ENCODE results near the gene EFNB1.

Gene EFNB1

DNA sequence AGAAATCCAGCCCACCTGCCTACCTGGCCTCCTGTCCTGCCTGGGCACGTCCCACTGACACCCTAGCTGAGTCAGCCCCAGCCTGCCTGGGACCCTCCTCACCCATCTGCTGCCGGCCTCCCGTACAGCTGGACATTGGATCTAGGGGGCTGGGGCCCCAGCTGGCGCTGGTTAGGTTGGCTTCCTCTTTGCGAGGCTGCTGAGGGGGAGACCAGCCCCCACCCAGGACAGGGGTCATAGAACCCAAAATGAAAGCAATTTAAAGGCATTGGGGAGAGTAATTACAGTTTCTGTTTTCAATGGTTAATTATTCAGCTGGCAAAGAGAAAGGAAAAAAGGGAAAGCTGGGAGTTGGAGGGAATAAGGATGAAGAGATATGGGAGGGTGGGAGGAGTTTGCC, 15.8 kb downstream of the EFNB1 start:
- no peak for DNase-seq

DNA sequence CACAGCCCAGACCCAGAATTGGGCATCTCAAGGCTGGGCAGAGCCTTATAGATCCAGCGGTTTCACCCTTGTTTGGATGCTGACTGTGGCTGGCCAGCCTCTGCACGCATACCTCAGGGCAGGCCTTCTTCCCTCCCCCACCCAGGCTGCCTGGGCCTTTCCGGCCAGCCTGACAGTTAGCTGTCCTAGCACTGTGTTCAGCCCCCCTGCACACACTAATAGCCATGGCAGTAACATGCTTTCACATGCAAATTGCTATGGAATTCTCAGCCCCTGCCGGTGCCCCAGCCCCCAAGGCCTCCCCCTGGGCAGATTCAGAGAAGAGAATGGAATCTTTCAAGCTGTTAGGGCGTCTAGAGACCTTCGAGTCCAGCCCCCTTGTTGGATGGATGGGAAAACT, 17.7 kb downstream of the EFNB1 start:
- DNase-seq = no peak

DNA sequence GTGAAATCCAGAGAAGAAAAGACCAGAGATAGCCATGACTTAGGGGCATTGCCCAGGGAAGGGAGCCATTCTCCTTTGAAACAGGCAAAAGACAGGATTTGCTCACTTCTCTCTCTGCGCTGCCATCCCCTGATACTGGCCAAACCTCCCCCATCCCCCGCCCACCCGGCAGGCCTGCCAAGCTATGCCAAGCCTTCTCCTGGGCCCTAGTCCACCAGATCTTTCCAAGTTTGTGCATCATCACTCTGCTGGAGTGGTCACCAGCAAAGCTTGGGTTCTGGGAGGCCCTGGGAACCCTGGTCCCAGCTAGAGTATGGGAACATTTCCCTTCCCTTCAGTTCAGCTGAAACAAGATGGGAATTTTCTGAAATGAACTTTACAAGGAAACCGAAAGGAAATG, 18.4 kb downstream of the EFNB1 start:
- DNase-seq = no peak

DNA sequence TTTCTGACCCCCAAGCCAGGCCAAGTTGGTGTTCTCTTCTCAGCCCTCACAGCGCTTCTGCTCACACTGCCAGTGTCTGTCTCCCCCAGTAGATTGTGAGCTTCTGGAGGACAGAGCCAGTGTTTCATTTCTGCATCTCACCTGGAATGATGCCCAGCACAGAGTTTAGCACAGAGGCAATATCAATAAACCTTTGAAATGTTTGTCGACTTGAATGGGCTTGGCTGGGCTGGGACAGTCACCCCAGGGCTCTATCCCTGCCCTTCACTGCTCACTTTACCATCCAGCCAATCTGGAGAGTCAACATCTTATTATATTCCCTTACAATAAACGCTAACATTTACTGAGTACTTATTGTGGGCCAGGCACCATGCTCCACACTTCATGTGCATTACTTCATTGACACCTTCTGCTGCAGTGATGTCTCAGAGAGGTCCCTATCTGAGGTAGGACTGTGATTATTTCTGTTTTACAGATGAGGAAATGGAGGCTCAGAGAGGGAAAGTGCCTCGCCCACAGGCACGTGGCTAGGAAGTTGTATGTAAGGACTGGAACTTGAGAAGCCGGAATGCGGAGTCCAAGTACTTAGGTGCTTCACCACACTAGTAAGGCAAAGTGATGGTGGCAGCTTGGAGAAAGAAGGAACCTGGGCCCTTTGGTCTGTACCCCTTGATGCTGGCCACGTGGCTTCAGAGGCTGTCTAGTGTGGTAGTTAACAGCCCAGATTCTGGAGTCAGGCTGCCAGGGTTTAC, 19.5 kb downstream of the EFNB1 start:
- no peak for DNase-seq

DNA sequence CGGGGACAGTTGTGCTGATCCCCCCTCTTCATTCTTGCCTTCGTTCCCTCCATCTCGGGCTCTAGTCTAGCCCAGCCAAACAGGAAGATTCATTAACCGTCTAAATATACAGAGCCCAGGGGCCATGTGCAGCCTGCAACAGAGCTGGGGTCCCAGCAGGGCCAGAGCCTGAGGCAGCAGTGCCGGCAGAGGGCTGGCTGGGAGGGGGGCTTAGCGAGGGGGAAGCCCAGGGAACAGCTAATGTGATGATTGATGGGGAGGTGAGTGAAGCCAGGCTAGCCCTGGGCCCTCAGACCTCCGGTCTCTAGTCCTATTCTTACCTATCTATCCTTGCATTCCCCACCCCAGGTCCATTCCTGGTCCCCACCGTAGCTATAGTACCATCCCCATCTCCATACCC, 22.3 kb downstream of the EFNB1 start:
- DNase-seq = no peak

DNA sequence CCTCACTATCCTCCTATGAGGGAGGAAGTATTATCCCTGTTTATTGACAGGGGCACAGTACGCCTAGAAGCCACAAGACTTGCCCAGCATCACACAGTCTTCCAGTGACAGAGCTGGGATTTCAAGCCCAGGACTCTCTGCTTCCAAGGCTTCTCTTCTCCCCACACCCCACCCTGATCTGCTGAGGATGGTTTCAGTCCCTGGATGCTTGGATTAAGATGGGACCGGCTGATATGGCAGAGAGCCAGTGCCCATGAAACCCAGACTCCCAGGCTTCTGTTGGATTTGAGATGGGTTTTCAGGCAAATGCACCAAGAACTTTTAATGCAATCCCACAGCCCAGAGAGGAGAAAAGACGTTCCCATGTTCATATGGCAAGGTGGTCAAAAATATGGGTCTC, 23.2 kb downstream of the EFNB1 start:
- no peak for DNase-seq

DNA sequence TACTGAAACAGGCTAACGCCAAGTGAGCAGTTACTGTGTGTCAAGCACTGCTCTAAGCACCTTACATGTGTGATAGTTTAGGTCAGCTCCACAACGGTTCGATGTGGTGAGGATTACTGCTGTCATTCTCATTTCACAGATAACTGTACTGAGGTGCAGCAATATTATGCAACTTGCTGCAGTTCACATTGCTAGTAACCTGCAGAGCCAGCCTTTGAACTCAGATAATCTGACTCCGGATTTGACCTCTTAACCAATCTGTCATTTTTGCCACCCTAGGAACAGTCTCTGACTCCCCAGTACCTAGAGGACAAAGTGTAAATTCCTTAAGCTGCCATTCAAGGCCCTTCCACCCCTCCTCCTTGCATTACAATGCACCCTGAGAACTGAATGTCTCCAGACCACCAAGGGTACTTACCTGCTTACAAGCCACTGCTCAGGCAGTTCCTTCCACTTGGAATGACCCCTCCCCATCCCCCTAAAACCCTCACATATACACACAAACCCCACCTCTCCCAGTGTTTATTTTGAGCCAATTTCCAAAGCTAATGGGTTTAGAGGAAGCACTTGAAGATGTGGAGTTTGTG, 24.9 kb downstream of the EFNB1 start:
- no peak for DNase-seq

DNA sequence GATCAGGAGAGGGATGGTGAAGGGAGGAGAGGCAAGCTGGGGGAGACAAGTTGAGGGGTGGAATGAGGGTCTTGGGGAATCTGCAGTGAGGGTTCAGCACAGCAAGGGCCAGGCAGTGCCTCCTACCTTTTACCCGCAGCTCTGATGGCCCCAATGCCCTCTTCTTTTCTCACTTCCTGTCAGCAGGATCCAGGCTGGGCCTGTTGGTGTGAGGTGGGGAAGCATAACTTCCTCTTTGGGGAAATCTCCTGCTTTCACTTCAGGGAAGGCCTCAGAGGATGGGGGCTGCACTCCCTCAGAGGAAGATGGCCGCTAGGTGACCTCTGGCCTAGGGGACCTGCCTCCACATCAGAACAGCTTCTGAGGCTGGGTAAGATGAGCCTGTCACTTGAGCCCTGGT, 36.5 kb downstream of the EFNB1 start:
- DNase-seq = no peak

DNA sequence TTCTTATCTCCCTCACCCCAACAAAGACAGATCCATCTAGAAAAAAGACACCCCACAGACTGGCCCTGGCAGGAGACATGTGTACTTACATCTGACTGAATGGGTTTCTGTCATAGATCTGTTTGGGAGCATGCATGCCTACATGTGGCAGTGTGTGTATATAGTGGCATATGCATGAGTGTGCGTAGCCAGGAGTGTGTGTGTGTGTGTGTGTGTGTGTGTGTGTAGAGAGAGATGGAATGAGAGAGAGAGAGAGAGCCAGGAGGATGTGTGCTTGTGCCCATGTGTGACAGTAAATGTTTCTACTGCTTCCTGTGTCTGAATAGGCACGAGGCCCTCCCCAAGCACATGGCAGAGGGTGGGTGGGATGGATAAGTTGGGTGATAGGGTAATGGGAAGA, 37.1 kb downstream of the EFNB1 start:
- DNase-seq = no peak

DNA sequence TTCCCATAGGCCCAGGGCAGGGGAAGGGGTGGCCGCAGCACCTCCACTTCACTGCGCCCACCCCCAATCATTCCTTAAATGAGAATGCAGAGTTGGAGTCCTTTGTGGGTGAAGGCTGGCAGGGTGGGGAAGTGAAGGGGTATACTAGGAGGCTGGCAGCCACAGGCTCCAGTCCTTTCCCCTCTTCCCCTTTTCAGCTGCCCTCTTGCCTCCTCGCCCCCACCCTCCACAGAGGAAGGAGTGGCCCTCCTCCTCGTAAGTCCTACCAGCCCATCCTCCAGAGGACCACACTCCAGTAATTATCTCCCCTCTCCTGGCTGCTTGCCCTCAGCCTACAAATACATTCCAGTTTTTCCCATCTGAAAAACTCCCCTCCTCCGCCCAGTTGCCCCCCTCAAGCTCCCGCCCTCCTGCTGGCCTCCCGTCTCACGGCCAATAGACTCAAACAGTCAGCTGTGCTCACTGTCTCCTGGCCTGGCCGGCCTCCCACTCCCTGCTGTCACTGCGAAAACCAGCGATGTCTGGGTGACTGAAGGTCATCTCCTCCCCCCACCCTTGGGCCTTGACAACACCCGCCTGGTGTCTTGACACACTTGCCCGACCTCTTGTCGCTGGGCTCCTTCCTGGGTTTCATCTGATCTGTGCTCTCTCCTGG, 38.8 kb downstream of the EFNB1 start:
- DNase-seq = no peak

DNA sequence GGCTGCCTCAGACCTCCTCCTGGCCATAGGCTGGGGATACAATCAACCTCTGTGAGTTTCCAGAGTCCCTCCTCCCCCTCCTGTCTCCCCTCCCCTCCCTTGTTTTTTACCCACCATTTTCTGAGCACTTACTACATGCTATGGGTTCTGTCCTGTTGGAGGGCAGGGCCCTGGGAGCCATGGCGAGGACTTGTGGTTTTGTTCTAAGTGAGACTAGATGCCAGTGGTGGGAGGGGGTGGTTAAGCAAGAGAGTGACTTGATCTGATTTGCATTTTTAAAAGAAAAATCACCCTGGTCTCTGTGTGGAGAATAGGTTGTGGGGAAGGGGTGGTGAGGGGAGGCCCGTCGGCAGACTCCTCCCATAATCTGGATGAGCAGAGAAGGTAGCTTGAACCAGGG, 39.5 kb downstream of the EFNB1 start:
- no peak for DNase-seq

DNA sequence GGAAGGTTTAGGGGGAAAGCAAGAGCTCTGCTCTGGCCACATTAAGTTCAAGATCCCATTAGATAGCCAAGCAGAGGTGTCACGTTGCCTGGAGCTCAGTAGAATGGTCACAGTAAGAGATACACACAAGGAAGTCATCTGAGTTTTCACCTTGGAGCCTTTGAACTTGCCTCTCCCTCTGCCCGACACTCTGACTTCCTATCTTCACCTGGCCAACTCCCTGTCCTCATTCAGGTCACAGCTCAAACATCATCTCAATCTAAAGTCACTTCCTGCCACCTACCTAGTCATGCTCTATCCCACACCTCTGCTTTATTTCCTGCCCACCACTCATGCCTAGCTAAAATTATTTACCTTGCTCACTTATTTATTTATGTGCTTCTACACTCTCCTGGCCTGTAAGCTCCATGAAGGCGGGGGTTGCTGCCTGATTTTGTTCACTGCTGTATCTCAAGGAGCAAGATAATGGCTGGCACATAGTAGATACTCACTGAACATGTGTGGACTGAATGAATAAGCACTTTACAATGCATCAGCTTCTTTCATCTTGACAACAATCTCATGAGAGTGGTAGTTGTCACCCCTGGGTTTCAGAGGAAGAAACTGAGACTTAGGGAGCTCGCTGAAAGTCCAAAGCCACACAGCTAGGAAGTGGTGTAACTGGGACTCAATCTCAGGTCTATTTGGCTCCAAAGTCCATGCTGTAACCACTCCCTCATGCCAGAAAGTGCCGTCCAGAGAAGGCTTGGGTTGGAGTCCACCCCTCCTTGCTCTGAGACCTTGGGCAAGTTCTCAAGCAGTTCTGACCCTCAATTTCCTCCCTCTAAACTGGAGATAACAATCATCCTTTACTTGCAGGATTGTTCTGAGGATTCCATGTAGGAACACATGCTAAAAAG, 40.3 kb downstream of the EFNB1 start:
- no peak for DNase-seq

DNA sequence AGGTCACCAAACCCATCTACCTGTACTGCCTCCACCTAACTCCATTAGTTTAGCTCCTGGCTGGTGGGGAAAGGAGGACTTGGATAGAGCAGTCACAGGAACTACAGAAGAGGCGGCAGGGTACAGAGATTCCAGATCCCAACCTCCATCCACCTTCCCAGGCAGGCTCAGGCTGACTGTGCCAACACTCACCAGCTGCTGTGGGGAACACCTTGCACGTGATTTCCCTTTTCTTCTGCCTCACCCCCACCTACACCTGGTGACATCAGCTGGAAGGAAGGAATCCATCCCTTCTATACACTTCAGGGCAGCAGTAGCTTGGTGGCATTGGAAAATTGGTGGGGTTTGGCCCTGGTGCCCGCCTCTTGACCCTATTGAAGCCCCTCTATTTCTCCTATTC, 41.5 kb downstream of the EFNB1 start:
- DNase-seq = no peak

DNA sequence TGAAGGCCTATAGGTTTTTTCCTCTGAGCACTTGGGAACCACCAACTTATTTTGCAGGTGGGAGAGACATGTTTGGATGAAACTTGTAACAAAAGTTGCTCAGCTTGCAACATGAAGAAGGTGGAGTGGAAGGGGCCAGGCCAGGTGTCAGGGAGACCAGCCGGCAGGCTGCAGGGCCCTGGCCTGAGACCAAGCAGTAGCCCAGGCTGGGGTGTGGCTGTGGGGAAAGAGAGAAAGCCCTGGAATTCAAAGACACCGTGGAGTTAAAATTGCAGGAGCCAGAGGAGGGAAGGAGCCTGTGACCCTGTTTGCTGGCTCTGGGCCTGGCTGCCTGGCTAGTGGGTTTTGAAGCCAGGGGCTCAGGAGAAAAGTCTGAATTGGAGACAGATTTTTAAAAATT, 43.4 kb downstream of the EFNB1 start:
- no peak for DNase-seq

DNA sequence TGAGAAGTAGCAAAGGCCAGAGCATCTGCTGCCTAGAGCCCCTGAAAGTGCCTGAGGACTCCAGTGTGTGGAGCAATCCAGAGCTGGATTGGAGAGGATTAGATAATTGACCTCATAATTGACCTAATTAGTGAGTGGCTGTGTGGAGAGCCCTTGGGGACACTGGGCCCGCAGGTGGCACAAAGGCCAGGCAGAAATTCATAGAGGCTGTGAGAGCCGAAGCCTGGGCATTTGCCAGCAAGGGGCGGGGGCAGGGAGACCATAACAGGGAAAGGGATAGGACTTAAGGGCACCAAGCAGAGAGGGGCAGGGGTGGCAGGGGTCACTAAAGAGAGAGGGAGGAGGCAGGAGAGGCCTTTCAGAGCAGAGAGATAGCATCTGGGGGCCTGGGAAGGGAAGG, 45.3 kb downstream of the EFNB1 start:
- DNase-seq = no peak

DNA sequence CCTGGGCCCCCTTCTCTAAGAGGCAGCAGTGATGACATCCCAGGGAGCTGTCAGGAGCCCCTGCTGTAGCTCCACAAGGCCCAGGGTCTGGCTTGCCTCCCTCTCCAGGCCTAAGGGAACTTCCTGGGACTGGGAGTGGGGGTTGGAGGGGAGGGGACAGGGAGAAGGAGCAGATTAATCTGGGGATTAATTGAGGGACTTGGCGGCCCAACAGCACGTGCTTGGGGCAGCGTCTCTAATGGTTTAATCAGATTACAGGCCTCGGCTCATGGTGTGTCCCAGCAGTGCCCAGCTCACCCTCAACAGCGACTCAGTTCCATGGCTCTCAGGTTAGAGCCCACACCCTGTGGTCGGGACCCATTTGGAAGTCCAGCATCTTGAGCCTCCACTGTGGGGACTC, 47.9 kb downstream of the EFNB1 start:
- DNase-seq = no peak

DNA sequence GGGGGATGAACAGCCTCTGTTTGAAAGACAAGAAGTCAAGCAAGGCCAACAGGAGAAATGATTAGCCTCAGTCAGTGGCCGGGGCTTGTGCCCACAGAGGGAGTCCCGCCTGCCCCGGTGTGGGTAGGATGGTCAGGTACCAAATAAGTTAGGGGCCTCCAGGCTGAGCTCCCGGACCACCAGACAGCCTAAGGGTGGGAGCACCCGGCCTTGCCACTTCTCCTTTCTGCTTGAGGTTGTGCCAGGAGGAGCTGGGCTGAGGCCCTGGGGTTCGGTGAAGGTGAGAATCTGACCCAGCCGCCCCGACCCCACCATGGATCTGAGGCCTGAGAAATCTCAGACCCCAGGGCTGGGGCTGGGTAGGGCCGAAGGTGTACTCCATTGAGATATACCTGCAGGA, 48.8 kb downstream of the EFNB1 start:
- DNase-seq = no peak

DNA sequence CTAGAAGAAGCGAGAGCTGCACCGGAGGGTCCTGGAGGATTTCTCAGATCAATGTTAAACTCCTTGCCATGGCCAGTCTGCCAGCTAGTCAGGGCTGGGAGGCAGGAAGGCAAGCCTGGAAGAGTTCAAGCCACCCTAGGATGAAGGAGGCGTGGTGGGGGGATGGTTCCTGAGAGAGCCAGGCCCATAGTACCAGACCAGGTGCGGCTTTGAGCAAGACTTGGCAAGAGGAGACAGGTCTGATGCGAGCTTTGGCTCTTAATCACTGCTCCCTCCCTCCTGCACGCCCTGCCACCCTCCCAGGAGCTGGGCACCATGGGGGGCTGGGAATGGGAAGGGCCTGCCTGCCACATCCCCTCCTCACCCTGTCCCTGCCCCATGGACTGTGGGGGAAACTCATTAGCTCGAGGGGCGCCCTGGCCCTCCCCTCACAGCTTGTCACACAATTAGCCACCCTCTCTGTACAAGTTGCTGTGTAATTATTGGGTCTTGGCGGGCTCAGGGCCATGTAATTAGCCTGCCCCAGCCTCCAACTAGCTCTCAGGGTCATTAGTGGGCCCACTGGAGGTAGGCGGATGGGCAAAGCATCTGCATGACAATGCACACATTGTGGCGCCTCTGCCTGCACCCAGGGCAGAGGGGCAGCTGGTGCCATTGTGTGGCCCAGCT, 50.3 kb downstream of the EFNB1 start:
- DNase-seq = no peak

DNA sequence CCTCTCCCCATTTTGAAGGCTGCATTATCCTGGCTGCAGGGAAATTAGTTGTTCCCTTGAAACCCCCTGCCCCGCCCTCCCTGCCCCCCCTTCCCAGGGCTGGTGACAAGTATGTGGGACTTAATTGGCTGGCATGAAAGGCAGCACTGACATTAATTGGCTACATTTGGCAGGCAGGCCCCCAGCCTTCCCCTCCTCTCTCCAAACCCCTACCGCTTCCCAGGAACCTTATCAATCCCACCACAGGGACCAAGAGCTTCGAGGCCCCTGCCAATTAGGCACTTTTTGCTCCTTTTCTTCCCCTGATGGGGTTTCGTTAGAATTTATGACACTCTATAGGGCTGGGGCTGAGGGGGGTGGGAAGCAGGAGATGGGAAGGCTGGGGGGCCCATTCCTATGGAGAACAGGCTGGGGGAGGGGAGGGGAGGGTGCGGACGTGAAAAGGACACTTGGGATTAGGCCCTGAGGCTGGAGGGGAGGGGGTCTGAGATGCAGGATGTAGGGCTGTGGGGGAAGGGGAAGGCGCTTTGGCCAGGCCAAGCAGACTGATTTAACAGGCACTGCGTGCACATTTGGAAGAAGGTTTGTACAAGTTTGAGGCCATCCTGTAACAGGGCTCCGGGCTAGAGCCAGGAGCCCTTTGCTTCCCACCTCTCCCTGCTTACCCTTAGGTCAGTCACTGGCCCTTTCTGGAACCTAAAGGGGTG, 52.2 kb downstream of the EFNB1 start:
- DNase-seq = no peak

DNA sequence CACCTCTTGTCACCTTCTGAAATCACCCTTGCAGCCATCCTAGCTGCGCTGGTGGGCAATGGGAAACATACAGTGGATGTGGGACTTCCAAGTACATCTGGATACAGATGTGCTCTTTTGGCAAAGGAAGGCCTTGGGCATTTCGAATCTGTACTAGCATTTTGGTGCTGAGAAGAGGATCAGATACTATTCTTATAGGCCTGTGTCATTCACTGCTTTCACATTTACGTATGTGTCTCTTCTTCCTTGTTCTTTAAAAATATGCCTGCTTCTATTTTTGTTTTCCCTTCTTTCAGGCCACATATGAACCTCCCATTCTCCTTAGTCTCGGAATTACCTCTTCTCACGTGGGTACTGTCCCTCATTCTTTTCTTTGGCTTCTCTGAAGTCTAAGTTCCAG, 53.1 kb downstream of the EFNB1 start:
- no peak for DNase-seq

DNA sequence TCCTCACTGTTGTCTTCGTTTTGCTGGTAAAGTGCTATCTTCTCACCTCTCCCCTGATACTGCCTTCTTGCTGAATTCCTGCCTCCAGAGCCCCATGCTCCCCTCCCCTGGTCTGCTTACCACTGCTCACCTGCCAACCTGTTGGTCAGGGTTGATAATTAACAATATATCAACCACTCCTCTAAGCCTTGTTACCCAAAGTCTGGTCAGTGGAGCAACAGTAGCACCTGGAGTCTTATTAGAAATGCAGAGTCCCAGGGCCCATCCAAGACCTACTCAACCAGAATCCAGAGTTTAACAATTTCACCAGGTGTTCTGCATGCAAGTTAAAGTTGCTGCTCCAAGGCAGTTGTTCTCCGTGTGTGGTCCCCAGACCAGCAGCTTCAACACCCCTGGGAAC, 55.0 kb downstream of the EFNB1 start:
- DNase-seq = no peak

DNA sequence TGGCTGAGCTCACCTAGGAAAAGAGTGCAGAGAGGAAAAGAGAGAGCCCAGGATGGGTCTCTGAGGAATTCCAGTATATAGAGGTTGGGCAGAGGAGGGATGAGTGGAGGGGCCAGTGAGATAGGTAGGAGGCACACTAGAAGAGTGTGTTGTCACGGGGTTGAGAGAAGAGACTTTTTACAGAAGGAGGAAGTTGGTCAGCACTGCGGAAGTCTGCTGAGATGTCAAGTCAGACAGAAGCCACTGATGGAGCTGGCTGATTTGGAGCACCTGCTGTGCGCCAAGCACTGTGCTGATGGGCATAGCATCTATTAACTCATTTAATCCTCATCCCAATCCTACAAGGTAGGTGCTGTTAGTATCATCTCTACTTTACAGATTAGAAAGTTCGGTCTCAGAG, 60.4 kb downstream of the EFNB1 start:
- no peak for DNase-seq

Measured in effector CD4-positive, alpha-beta T cell (primary cell).